SK-N-SH treated with all-trans-retinoic acid at 6 μM for 48 hours (cell line): Measurements from ENCODE around the gene IKBKE.
A peak's percentile ranks its signal among the peaks of the same experiment; 100 is the strongest.

ENCODE experiments used
- ATAC-seq: fragments of 200-7000 bp; cut with Tn5 transposase; 3 replicates; pipeline ENCODE4 v1.9.1; 2020; ENCODE audit warnings: mild to moderate bottlenecking, moderate library complexity
- ARNTL ChIP-seq: fragments of 450-650 bp; formaldehyde crosslinking; IDR thresholded peaks from 2 replicates; pipeline ENCODE4 v1.5.0; 2020; ENCODE audit warnings: low read depth, mild to moderate bottlenecking, moderate library complexity, borderline replicate concordance
- BACH2 ChIP-seq: fragments of 250-450 bp; sonication (Bioruptor Pico); IDR thresholded peaks from 2 replicates; pipeline ENCODE4 v1.9.0; 2021; ENCODE audit warnings: mild to moderate bottlenecking, borderline replicate concordance
- CSDC2 ChIP-seq: fragments of 250-450 bp; sonication (Bioruptor Pico); IDR thresholded peaks from 2 replicates; pipeline ENCODE4 v1.5.0; 2020; ENCODE audit warnings: mild to moderate bottlenecking, moderate library complexity
- CSRNP3 ChIP-seq: fragments of 250-450 bp; sonication (Bioruptor Pico); IDR thresholded peaks from 2 replicates; pipeline ENCODE4 v1.5.1; 2021; ENCODE audit warnings: mild to moderate bottlenecking, moderate library complexity
- ESRRG ChIP-seq: fragments of 250-450 bp; sonication (Bioruptor Pico); IDR thresholded peaks from 2 replicates; pipeline ENCODE4 v1.6.1; 2021; ENCODE audit warnings: mild to moderate bottlenecking
- ISL1 ChIP-seq: fragments of 250-450 bp; sonication (Bioruptor Pico); IDR thresholded peaks from 2 replicates; pipeline ENCODE4 v2.1.2; 2022; ENCODE audit warnings: mild to moderate bottlenecking, moderate library complexity
- PATZ1 ChIP-seq: fragments of 250-450 bp; sonication (Bioruptor Pico); IDR thresholded peaks from 2 replicates; pipeline ENCODE4 v1.8.0; 2020; ENCODE audit warnings: mild to moderate bottlenecking, moderate library complexity, borderline replicate concordance
- RARB ChIP-seq: fragments of 250-450 bp; sonication (Bioruptor Pico); IDR thresholded peaks from 2 replicates; pipeline ENCODE4 v1.8.0; 2021; ENCODE audit warnings: mild to moderate bottlenecking, moderate library complexity
- TCF4 ChIP-seq: fragments of 250-450 bp; sonication (Bioruptor Pico); IDR thresholded peaks from 2 replicates; pipeline ENCODE4 v1.8.0; 2021; ENCODE audit warnings: mild to moderate bottlenecking, moderate library complexity, borderline replicate concordance
- TOX ChIP-seq: fragments of 250-450 bp; sonication (Bioruptor Pico); IDR thresholded peaks from 2 replicates; pipeline ENCODE4 v1.8.0; 2021; ENCODE audit warnings: mild to moderate bottlenecking, moderate library complexity, borderline replicate concordance
- TSHZ2 ChIP-seq: fragments of 250-450 bp; sonication (Bioruptor Pico); IDR thresholded peaks from 2 replicates; pipeline ENCODE4 v1.5.0; 2020; ENCODE audit warnings: mild to moderate bottlenecking, moderate library complexity
- ZFP3 ChIP-seq: fragments of 250-450 bp; sonication (Bioruptor Pico); IDR thresholded peaks from 2 replicates; pipeline ENCODE4 v1.5.0; 2020; ENCODE audit warnings: mild to moderate bottlenecking, moderate library complexity
- ZFP30 ChIP-seq: fragments of 450-650 bp; formaldehyde crosslinking; IDR thresholded peaks from 2 replicates; pipeline ENCODE4 v1.5.0; 2022; ENCODE audit warnings: mild to moderate bottlenecking, moderate library complexity
- ZNF565 ChIP-seq: fragments of 450-650 bp; formaldehyde crosslinking; conservative IDR thresholded peaks from 2 replicates; pipeline ENCODE4 v1.5.0; 2020; ENCODE audit warnings: low read depth, mild to moderate bottlenecking, moderate library complexity
- ZNF70 ChIP-seq: fragments of 450-650 bp; formaldehyde crosslinking; IDR thresholded peaks from 2 replicates; pipeline ENCODE4 v1.5.0; 2020; ENCODE audit warnings: mild to moderate bottlenecking, moderate library complexity
- ZNF8 ChIP-seq: fragments of 450-650 bp; formaldehyde crosslinking; IDR thresholded peaks from 2 replicates; pipeline ENCODE4 v1.5.0; 2020; ENCODE audit warnings: mild to moderate bottlenecking, moderate library complexity
- TF ChIP-seq, protein P1 (sequence below): fragments of 250-450 bp; sonication (Bioruptor Pico); IDR thresholded peaks from 2 replicates; pipeline ENCODE4 v1.5.1; 2020; ENCODE audit warnings: low read depth, mild to moderate bottlenecking, moderate library complexity
- TF ChIP-seq, protein P2 (sequence below): fragments of 250-450 bp; sonication (Bioruptor Pico); IDR thresholded peaks from 2 replicates; pipeline ENCODE4 v1.8.0; 2021; ENCODE audit warnings: low read depth, mild to moderate bottlenecking, moderate library complexity, borderline replicate concordance

IKBKE gene

DNA sequence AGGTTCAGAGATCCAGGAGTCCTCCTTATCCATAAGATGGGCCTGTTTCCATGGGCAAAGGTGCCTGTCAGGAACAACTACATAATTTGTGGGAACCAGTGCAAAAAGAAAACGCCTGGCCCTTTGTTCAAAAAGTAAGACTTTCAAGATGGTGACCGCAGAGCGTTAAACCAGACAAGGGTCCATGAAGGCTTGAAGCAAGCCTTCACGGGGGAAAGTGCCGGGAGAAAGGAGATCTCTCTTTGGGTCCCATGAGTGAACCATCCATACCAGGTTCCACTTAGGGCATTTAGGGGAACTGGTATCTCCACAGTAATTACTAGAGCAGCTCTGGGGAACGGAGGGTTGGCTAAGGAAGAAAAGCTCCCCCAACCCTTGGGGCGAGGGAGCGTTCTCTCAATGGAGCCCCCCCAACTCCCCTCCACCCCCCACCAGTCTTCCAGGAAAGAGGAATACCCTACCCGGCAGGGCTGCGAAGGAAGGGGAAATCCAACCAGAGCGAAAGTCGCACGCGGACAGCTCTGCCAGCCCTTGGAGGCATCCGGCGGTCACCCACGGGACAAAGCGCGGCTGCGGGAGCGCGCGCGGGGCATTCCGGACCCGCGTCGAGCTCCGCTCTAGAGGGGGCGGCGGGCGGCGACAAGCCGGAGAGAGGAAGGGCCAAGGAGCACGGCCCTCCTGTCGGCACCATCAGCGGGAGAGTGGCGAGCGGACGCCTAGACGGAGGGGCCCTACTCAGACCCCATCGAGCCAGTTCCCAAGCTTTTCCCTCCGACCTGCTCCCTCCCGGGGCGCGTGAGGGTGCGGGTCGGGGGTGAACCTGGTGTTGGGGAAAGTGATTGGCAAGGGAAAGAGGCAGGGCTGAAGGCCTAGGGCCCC is 36.4 kb downstream of the IKBKE start:
- no peak for TF ChIP-seq ZNF565 (CRISPR knock-in tag)
- TF ChIP-seq TCF4 (CRISPR knock-in tag) = no peak
- no peak for TF ChIP-seq ZFP30 (CRISPR knock-in tag)
- TF ChIP-seq TOX = no peak
- peak; percentile 1; the same call in 1 of the 3 replicates for ATAC-seq

GRCh38 chr1:206507284-206508129 is 37.2 kb downstream of the IKBKE start, which contains the start of gene RASSF5:
TSS of gene RASSF5 (plus strand) at chr1:206507531. CDS start at chr1:206507603, 72 bp downstream.
- peak; percentile 82 for ATAC-seq
- TF ChIP-seq, protein P1, sequence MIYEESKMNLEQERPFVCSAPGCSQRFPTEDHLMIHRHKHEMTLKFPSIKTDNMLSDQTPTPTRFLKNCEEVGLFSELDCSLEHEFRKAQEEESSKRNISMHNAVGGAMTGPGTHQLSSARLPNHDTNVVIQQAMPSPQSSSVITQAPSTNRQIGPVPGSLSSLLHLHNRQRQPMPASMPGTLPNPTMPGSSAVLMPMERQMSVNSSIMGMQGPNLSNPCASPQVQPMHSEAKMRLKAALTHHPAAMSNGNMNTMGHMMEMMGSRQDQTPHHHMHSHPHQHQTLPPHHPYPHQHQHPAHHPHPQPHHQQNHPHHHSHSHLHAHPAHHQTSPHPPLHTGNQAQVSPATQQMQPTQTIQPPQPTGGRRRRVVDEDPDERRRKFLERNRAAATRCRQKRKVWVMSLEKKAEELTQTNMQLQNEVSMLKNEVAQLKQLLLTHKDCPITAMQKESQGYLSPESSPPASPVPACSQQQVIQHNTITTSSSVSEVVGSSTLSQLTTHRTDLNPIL (CRISPR knock-in tag) = no peak
- no peak for TF ChIP-seq ZNF565 (CRISPR knock-in tag)
- no peak for TF ChIP-seq ZNF70 (CRISPR knock-in tag)
- TF ChIP-seq TSHZ2 = no peak
- TF ChIP-seq ZNF8 = no peak
- no peak for TF ChIP-seq CSRNP3 (CRISPR knock-in tag)
- no peak for TF ChIP-seq BACH2 (CRISPR knock-in tag)
- no peak for TF ChIP-seq ARNTL (CRISPR knock-in tag)
- no peak for TF ChIP-seq ISL1
- TF ChIP-seq, protein P2, sequence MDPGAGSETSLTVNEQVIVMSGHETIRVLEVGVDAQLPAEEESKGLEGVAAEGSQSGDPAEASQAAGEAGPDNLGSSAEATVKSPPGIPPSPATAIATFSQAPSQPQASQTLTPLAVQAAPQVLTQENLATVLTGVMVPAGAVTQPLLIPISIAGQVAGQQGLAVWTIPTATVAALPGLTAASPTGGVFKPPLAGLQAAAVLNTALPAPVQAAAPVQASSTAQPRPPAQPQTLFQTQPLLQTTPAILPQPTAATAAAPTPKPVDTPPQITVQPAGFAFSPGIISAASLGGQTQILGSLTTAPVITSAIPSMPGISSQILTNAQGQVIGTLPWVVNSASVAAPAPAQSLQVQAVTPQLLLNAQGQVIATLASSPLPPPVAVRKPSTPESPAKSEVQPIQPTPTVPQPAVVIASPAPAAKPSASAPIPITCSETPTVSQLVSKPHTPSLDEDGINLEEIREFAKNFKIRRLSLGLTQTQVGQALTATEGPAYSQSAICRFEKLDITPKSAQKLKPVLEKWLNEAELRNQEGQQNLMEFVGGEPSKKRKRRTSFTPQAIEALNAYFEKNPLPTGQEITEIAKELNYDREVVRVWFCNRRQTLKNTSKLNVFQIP = no peak
- TF ChIP-seq RARB (CRISPR knock-in tag) = no peak
- TF ChIP-seq ZFP3 (CRISPR knock-in tag) = no peak
- TF ChIP-seq CSDC2 (CRISPR knock-in tag) = no peak
- TF ChIP-seq ZFP30 (CRISPR knock-in tag) = no peak
- no peak for TF ChIP-seq PATZ1 (CRISPR knock-in tag)

- no peak for ATAC-seq
Measured at GRCh38 chr1:206508130-206508889, 38.0 kb downstream of the IKBKE start.

More at GRCh38 chr1:206508130-206508889, 38.0 kb downstream of the IKBKE start:
- TF ChIP-seq ESRRG (CRISPR knock-in tag) (no peak), TCF4 (CRISPR knock-in tag) (no peak)
